HG03280 (cell line): Measurements from ENCODE around the gene CMTR1.
"Not testable (repeated sequence)": the region's sequence is repeated elsewhere in the genome, so short reads cannot be mapped to it uniquely, and the experiment has no call there.

ENCODE experiments used
- ATAC-seq: cut with Tn5 transposase; IDR thresholded peaks from one replicate; pipeline ENCODE4 v1.9.1; 2021; ENCODE audit warnings: mild to moderate bottlenecking, moderate library complexity; ENCODE audit not compliant: unreplicated experiment

The CMTR1 gene

DNA sequence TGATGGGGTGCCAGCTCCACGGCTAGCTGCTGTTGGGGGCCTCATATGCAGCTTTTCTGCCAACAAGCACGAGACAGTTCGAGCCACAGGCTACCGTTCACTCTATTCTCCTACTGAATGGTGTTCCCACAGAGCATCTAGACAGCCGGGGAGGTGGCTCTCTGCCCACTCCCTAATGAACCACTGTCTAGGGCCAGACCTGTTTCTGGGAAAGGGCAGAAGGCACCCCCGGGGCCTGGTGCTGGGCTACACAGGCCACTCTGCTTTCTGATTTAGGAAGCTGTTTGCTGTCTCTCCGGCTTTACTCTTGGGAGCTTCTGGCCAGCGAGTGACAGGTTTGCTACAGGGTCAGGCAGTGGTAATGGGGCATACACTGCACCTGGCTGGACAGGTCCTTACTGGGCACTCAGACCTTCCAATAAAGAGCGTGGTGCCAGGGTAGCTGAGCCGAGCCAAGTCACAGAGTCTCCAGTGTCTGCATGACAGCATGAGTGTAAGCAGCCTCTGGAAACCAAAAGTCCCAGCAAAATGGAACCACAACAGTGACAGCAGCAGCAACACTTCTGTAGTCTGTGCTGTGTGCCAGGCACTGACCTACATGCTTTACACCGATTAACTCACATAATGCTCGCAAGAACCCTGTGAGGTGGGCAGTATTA, 58.3 kb downstream of the CMTR1 start:
- ATAC-seq, result no peak

GRCh38 chr6:37491830-37492208, 58.8 kb downstream of the CMTR1 start:
- ATAC-seq, result no peak

GRCh38 chr6:37492236-37492972, 59.4 kb downstream of the CMTR1 start:
- ATAC-seq, result no peak

- ATAC-seq, result no peak
These were observed 60.1 kb downstream of the CMTR1 start for GRCh38 chr6:37492991-37493660.

GRCh38 chr6:37493661-37493995, 60.6 kb downstream of the CMTR1 start:
- ATAC-seq, result no peak

- no peak for ATAC-seq
These were observed 62.4 kb downstream of the CMTR1 start for GRCh38 chr6:37495244-37495934.

GRCh38 chr6:37496951-37497885, 64.2 kb downstream of the CMTR1 start:
- ATAC-seq, result no peak

DNA sequence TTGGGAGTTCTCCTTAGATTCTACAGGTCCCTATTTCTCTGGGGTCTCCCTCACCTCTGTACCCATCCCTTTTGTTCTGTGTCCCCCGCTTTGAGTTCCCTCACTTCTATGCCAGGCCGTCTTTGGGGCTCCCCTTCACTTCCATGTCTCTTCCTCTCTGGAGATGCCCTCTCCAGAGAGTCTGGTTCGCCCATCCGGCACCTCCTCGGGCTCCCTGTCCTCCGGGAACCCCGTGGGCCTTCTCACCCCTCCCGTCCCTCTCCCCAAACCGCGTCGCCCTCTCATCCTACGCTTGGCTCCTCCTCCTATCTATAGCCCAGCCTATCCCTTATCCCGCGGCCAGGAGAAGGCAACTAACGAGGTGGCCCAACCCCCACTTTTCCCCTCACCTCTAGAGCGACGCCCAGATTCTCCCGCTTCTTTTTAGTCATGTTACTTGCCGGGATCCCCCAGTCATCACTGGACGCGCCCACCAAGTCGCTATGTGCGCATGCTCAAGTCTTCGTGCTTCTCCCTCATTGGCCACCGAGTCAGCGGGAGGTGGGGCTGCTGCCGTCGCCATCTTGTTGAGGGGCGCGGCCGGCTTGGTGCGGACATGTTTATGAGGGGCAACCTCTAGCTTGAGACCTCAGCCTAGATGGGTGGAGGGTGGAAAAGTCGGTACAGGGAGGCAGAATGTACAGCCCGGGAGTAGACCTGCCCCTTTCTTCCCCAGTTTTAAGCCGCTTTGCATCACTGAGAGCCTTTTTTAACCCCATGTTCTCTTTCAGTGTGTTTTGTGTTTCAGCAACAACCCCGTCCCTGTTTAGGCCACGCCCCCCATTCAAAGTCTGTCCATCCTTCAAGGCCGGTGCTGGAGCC, 66.6 kb downstream of the CMTR1 start, which contains the start of gene CCDC167:
Gene CCDC167, minus strand, starts transcription at position 461 of the 861 bp plus-strand sequence. Its CDS starts 30 bp downstream, at position 431.
- ATAC-seq, result peak; percentile 88

- no peak for ATAC-seq
These were observed 67.2 kb downstream of the CMTR1 start for GRCh38 chr6:37500294-37500608.

DNA sequence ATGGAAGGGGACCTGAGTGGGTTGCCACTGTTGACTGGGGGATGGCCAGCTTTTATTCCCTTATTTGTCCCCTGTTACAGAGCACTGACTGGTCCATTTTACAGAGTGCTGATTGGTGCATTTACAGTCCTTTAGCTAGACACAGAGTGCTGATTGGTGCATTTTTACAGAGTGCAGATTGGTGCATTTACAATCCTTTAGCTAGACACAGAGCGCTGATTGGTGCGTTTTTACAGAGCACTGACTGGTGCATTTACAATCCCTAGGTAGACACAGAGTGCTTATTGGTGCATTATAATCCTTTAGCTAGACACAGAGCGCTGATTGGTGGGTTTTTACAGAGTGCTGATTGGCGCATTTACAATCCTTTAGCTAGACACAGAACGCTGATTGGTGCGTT, 67.9 kb downstream of the CMTR1 start:
- ATAC-seq, result not testable (repeated sequence)

GRCh38 chr6:37501632-37502491, 68.8 kb downstream of the CMTR1 start:
- no peak for ATAC-seq

GRCh38 chr6:37502703-37503291, 69.8 kb downstream of the CMTR1 start:
- ATAC-seq, result no peak

DNA sequence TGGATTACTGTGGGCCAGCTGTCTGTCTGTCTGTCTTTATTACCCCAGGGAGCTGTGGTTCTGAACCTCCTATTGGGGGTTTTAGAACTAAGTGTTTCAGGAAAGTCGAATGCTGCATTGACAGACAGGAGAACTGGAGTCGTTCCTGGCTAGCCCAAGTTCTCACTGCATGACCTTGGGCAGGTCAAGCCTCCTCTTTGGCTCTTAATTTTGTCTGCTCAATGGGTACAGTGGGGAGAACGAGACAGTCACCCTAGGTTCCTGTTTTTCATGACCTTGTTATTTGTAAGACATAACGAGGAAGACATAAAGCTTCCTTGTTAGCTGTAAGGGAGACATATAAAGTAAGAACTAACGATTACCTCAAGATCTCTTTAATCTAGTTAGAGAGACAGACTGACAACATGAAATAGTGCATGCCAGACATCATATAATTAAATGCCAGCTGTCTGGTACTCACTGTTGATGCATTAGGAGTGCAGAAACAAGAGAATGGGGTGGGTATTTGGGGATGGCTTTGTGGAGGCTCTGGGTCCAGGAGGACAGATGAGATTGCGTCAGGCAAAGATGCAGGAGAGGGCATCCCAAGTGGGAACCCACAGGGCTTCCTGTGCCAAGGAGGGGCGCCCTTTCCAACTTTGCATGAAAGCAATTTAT, 70.4 kb downstream of the CMTR1 start:
- no peak for ATAC-seq

- no peak for ATAC-seq
These were observed 71.0 kb downstream of the CMTR1 start for GRCh38 chr6:37504024-37504423.

GRCh38 chr6:37506479-37506878, 73.5 kb downstream of the CMTR1 start:
- ATAC-seq, result no peak

GRCh38 chr6:37507077-37507476, 74.1 kb downstream of the CMTR1 start:
- no peak for ATAC-seq

GRCh38 chr6:37507690-37508421, 74.8 kb downstream of the CMTR1 start:
- no peak for ATAC-seq
